HepG2 (cell line): ENCODE data around the gene EYA2. TPM values are rescaled to one million over a fixed set of nuclear protein-coding genes. Genes with fewer than 3 reads are reported as not detected.

ENCODE experiments used
- ATAC-seq: fragments of 200-7000 bp; cut with Tn5 transposase; 3 replicates; pipeline ENCODE4 v1.9.1; 2020; ENCODE audit warnings: mild to moderate bottlenecking, moderate library complexity
- BruUV-seq: library from RNA; stranded (reverse); fragments of 400-500 nt; replicated peaks from 2 replicates; lab custom pipeline; 2021; lab: Mats Ljungman, UMichigan
- CTCF ChIA-PET: fragments of 300-600 bp; formaldehyde crosslinking; extraction: SDS; loops from one replicate; lab custom pipeline; 2021; ENCODE audit warnings: low total read pairs, inconsistent platforms, low intra/inter-chr PET ratio; lab: Yijun Ruan, JAX
- POLR2A ChIA-PET: fragments of 350-600 bp; sonication (Branson Sonifier 250); formaldehyde crosslinking; loops from one replicate; lab custom pipeline; 2020; ENCODE audit warnings: antibody characterized with exemption, inconsistent platforms; lab: Yijun Ruan, JAX
- DNase-seq: peaks from one replicate; pipeline ENCODE4 v3.0.0-alpha.2; 2015; ENCODE audit warnings: low spot score
- FAIRE-seq: peaks from 3 replicates; lab custom pipeline; 2011; peaks lifted over from hg19 to GRCh38; lab: Jason Lieb, UNC
- H2AFZ ChIP-seq: one replicate; pipeline ENCODE4 v1.6.1; 2011; ENCODE audit warnings: low read length, inconsistent platforms
- H3K27ac ChIP-seq: fragments of 300-600 bp; 3 replicates; pipeline ENCODE4 v1.8.0; 2011; ENCODE audit warnings: mixed run types, mild to moderate bottlenecking, mixed read lengths, low read length, inconsistent platforms; ENCODE audit not compliant: insufficient read depth; ENCODE audit errors: extremely low read length
- H3K27me3 ChIP-seq, 2 experiments: fragments of 200-600 bp in 1 of 2; 2 replicates in 1 of 2; 3 replicates in 1 of 2; pipeline versions ENCODE4 v1.6.0 to v1.8.0; 2011; ENCODE audit warnings: low read length in 2 of 2, mild to moderate bottlenecking in 2 of 2, moderate library complexity in 2 of 2, inconsistent platforms in 1 of 2; ENCODE audit not compliant: insufficient read depth in 2 of 2, control insufficient read depth in 1 of 2
- H3K36me3 ChIP-seq, 2 experiments: fragments of 200-600 bp in 1 of 2; replicated peaks in 1 of 2; 2 replicates in 1 of 2; 3 replicates in 1 of 2; pipeline versions ENCODE4 v1.5.1 to v1.8.0; 2011; ENCODE audit warnings: low read length in 2 of 2, inconsistent platforms in 1 of 2; ENCODE audit not compliant: insufficient read depth in 2 of 2, control insufficient read depth in 1 of 2
- H3K4me1 ChIP-seq: 2 replicates; pipeline ENCODE4 v1.5.1; 2012; ENCODE audit warnings: low read length, inconsistent platforms; ENCODE audit not compliant: insufficient read depth
- H3K4me2 ChIP-seq: 2 replicates; pipeline ENCODE4 v1.6.0; 2011; ENCODE audit warnings: low read depth, low read length, inconsistent platforms
- H3K4me3 ChIP-seq, 3 experiments: fragments of 200-600 bp in 1 of 3; sonication (generic), shearing (Covaris generic) in 1 of 3; replicated peaks in 1 of 3; 2 replicates each; pipeline ENCODE4 v1.5.1; 2011 to 2016; ENCODE audit warnings: low read length in 3 of 3, inconsistent platforms in 2 of 3, low read depth in 2 of 3, mild to moderate bottlenecking in 2 of 3, control low read depth in 1 of 3, mixed read lengths in 1 of 3; ENCODE audit not compliant: insufficient read depth in 1 of 3
- H3K79me2 ChIP-seq: one replicate; pipeline ENCODE4 v1.6.1; 2011; ENCODE audit warnings: low read length, inconsistent platforms; ENCODE audit not compliant: insufficient read depth
- H3K9ac ChIP-seq: 2 replicates; pipeline ENCODE4 v1.6.0; 2011; ENCODE audit warnings: mild to moderate bottlenecking, low read depth, low read length, inconsistent platforms; ENCODE audit not compliant: insufficient read depth
- H3K9me3 ChIP-seq: 2 replicates; pipeline ENCODE4 v1.5.1; 2012; ENCODE audit warnings: mild to moderate bottlenecking, low read length
- H4K20me1 ChIP-seq: 2 replicates; pipeline ENCODE4 v1.6.0; 2011; ENCODE audit warnings: inconsistent platforms, mild to moderate bottlenecking, low read length, moderate library complexity; ENCODE audit not compliant: insufficient read depth
- AKAP8 ChIP-seq: sonication (generic); formaldehyde crosslinking; IDR thresholded peaks from 2 replicates; pipeline ENCODE4 v1.5.1; 2020; ENCODE audit warnings: mild to moderate bottlenecking, missing genetic modification reagents
- NAIF1 ChIP-seq: sonication (generic); formaldehyde crosslinking; IDR thresholded peaks from 2 replicates; pipeline ENCODE4 v1.5.0; 2020; ENCODE audit warnings: mild to moderate bottlenecking, missing genetic modification reagents, borderline replicate concordance
- RARA ChIP-seq: IDR thresholded peaks from 2 replicates; pipeline ENCODE4 v1.6.1; 2016; ENCODE audit warnings: missing genetic modification reagents, missing compliant biosample characterization
- WGBS: methylation state at CpG from one replicate; pipeline ENCODE4 v1.1.6; 2017; ENCODE audit warnings: low lambda C conversion rate; 5-methylcytosine and 5-hydroxymethylcytosine counted together
- in situ Hi-C: cut with HindIII; loops from 2 replicates; pipeline ENCODE4 v1.10.0; 2017; ENCODE audit warnings: low pct_unique_long_range_greater_than_20kb; ENCODE audit not compliant: extremely low pct_ligation_motif_present
- intact Hi-C: fragments of 100-400 bp; cut with micrococcal nuclease; formaldehyde crosslinking; loops from one replicate; pipeline ENCODE4 v1.10.0; 2022; ENCODE audit not compliant: unreplicated experiment
- polyA plus RNA-seq, 8 experiments: library from polyadenylated mRNA; depleted of rRNA in 3 of 8; stranded (reverse) in 7 of 8; unstranded in 1 of 8; fragments of >200 nt; fragmentation: Illumina TruSeq in 4 of 8; extraction: Trizol in 4 of 8; gene quantifications; 2 replicates each; pipeline versions ENCODE4 v1.2.1 to v1.2.3, GENCODE V29; 2011 to 2016; ENCODE audit warnings: low read depth in 4 of 8, missing spikeins in 1 of 8, mixed read lengths in 1 of 8; ENCODE audit not compliant: insufficient read depth in 1 of 8
- total RNA-seq, 5 experiments: library from RNA; depleted of rRNA; stranded (reverse); fragments of >200 nt; fragmentation: Illumina TruSeq; extraction: Trizol; gene quantifications; 2 replicates each; pipeline ENCODE4 v1.2.3, GENCODE V29; 2016; ENCODE audit warnings: low read depth in 1 of 5
- TF ChIP-seq, protein P1 (sequence below), 2 experiments: fragments of 450-650 bp in 1 of 2; sonication (generic) in 1 of 2; formaldehyde crosslinking; IDR thresholded peaks; 2 replicates each; pipeline versions ENCODE4 v1.5.0 to v1.8.0; 2020 to 2022; ENCODE audit warnings: mild to moderate bottlenecking in 1 of 2, missing genetic modification reagents in 1 of 2
- TF ChIP-seq, protein P2 (sequence below): IDR thresholded peaks from 2 replicates; pipeline ENCODE4 v1.6.1; 2016; ENCODE audit warnings: missing compliant biosample characterization, missing genetic modification reagents, borderline replicate concordance
- TF ChIP-seq, protein P3 (sequence below): sonication (generic); formaldehyde crosslinking; IDR thresholded peaks from 2 replicates; pipeline ENCODE4 v1.4.0; 2020; ENCODE audit warnings: mild to moderate bottlenecking, missing genetic modification reagents

EYA2 gene
- total and polyA plus RNA-seq, 2 of the 13 experiments (the other 11 are each of a cell fraction or from before 2014, with no cell fraction given), result not detected

DNA sequence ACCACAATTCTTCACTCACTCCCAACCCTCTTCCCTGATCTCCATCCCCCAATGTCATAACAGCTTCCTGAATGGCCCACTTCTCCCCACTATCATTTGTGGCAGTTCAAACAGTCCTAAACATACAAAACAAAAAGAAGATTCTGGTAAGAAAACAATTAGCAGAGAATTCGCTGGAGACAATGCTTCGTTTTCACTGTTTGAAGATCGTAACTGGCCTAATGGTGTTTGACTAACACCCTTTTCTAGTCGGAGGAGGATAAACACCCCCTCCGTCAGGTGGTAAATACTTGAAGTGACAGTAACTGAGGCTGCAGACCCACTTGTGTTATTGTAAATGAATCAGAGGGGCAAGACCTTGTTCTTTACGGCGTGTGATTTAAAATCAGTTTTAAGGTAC lies 3.8 kb downstream of the EYA2 start:
- H3K4me2 ChIP-seq, result no peak overlapping the region
- ATAC-seq (no peak), FAIRE-seq (no peak), DNase-seq (no peak)
- H3K9me3 ChIP-seq, result no peaks in the 10 kb centered on the region
- H2AFZ ChIP-seq, result no peak overlapping the region
- H3K9ac ChIP-seq, result no peak overlapping the region
- no peak overlapping the region for H3K4me3 ChIP-seq
- H3K4me1 ChIP-seq, result no peaks in the 10 kb centered on the region
- H3K27me3 ChIP-seq, result peaks cover 24 to 93% of the 10 kb centered on the region in 2 experiments; a peak in 4 of 5 replicates
- in situ Hi-C loops, result no loop called here
- TF ChIP-seq, protein P1, sequence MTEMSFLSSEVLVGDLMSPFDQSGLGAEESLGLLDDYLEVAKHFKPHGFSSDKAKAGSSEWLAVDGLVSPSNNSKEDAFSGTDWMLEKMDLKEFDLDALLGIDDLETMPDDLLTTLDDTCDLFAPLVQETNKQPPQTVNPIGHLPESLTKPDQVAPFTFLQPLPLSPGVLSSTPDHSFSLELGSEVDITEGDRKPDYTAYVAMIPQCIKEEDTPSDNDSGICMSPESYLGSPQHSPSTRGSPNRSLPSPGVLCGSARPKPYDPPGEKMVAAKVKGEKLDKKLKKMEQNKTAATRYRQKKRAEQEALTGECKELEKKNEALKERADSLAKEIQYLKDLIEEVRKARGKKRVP (CRISPR knock-in tag; IDR thresholded peaks at IDR 0.05), result no peak
- TF ChIP-seq, protein P2, sequence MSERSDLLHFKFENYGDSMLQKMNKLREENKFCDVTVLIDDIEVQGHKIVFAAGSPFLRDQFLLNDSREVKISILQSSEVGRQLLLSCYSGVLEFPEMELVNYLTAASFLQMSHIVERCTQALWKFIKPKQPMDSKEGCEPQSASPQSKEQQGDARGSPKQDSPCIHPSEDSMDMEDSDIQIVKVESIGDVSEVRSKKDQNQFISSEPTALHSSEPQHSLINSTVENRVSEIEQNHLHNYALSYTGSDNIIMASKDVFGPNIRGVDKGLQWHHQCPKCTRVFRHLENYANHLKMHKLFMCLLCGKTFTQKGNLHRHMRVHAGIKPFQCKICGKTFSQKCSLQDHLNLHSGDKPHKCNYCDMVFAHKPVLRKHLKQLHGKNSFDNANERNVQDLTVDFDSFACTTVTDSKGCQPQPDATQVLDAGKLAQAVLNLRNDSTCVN (CRISPR knock-in tag), result no peak
- TF ChIP-seq AKAP8 (no peak), NAIF1 (no peak), RARA (CRISPR knock-in tag) (no peak)
- TF ChIP-seq, protein P3, sequence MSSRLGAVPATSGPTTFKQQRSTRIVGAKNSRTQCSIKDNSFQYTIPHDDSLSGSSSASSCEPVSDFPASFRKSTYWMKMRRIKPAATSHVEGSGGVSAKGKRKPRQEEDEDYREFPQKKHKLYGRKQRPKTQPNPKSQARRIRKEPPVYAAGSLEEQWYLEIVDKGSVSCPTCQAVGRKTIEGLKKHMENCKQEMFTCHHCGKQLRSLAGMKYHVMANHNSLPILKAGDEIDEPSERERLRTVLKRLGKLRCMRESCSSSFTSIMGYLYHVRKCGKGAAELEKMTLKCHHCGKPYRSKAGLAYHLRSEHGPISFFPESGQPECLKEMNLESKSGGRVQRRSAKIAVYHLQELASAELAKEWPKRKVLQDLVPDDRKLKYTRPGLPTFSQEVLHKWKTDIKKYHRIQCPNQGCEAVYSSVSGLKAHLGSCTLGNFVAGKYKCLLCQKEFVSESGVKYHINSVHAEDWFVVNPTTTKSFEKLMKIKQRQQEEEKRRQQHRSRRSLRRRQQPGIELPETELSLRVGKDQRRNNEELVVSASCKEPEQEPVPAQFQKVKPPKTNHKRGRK (CRISPR knock-in tag), result no peak
- no peaks in the 10 kb centered on the region for H3K36me3 ChIP-seq
- ChIA-PET POLR2A (interaction anchor here (0.7 kb wide), 1 partner anchor 16 kb away, joined by 3 read pairs; no protein-coding TSS in a partner anchor), CTCF (no interaction called here)
- intact Hi-C loops, result no loop called here
- no peaks in the 10 kb centered on the region for H4K20me1 ChIP-seq
- no peak overlapping the region for H3K27ac ChIP-seq
- H3K79me2 ChIP-seq, result no peaks in the 10 kb centered on the region
- BruUV-seq, result no TSS peak
- WGBS, result 21% methylated on average over 7 of the region's 7 CpGs
